Spleen (tissue), 11 donors: ENCODE data around the gene TEX101. TPM values are rescaled to one million over a fixed set of nuclear protein-coding genes. Genes with fewer than 3 reads are reported as not detected.

Experiments used
- DNase-seq: peaks from one replicate; pipeline ENCODE4 v3.0.0-alpha.2; 2020
- H3K27ac ChIP-seq, 8 donors: fragments of 200-600 bp; sonication (generic) in 7 of 8; 1 replicate in 4 of 8; 2 replicates in 4 of 8; pipeline versions ENCODE4 v1.5.0 to v1.8.0; 2016 to 2021; ENCODE audit warnings: inconsistent platforms in 4 of 8, mild to moderate bottlenecking in 4 of 8, moderate library complexity in 1 of 8
- H3K27me3 ChIP-seq, 7 donors: fragments of 200-600 bp; sonication (generic) in 6 of 7; replicated peaks in 1 of 7; 1 replicate in 4 of 7; 2 replicates in 3 of 7; pipeline versions ENCODE4 v1.5.0 to v1.8.0; 2016 to 2021; ENCODE audit warnings: inconsistent platforms in 3 of 7, mild to moderate bottlenecking in 1 of 7
- H3K36me3 ChIP-seq, 6 donors: fragments of 200-600 bp; sonication (generic) in 5 of 6; 1 replicate in 4 of 6; 2 replicates in 2 of 6; pipeline versions ENCODE4 v1.5.0 to v1.8.0; 2016 to 2021; ENCODE audit warnings: inconsistent platforms in 2 of 6
- H3K4me1 ChIP-seq, 6 donors: fragments of 200-600 bp; sonication (generic) in 5 of 6; 1 replicate in 3 of 6; 2 replicates in 3 of 6; pipeline versions ENCODE4 v1.5.0 to v1.8.0; 2016 to 2021; ENCODE audit warnings: inconsistent platforms in 3 of 6
- H3K4me3 ChIP-seq, 8 donors: fragments of 200-600 bp; sonication (generic) in 7 of 8; 1 replicate in 4 of 8; 2 replicates in 4 of 8; pipeline versions ENCODE4 v1.5.0 to v1.8.0; 2016 to 2021; ENCODE audit warnings: inconsistent platforms in 4 of 8, mild to moderate bottlenecking in 4 of 8, moderate library complexity in 2 of 8
- H3K9me3 ChIP-seq, 8 donors: fragments of 200-600 bp; sonication (generic) in 7 of 8; 1 replicate in 4 of 8; 2 replicates in 4 of 8; pipeline versions ENCODE4 v1.5.0 to v1.8.0; 2016 to 2021; ENCODE audit warnings: inconsistent platforms in 4 of 8
- POLR2A ChIP-seq, 3 donors: fragments of 450-650 bp; IDR thresholded peaks; one replicate each; pipeline ENCODE4 v1.5.1; 2017; ENCODE audit warnings: antibody characterized with exemption in 3 of 3, mild to moderate bottlenecking in 1 of 3
- POLR2AphosphoS5 ChIP-seq, 3 donors: sonication (generic); formaldehyde crosslinking; IDR thresholded peaks; one replicate each; pipeline ENCODE4 v1.5.1; 2017; ENCODE audit warnings: antibody characterized with exemption in 3 of 3
- WGBS, 5 donors: extraction: QIAGEN DNeasy Blood & Tissue Kit in 3 of 5; methylation state at CpG; one replicate each; pipeline versions ENCODE4 v1.1.5 to v1.1.7; 2013 to 2018; 5-methylcytosine and 5-hydroxymethylcytosine counted together
- intact Hi-C: fragments of 100-400 bp; cut with DNase I; formaldehyde crosslinking; loops from one replicate; pipeline ENCODE4 v1.15.0; 2023; ENCODE audit warnings: low total_unique reads
- polyA plus RNA-seq, 3 donors: library from polyadenylated mRNA; stranded (reverse); fragments of 200-250 nt; gene quantifications; one replicate each; pipeline ENCODE4 v1.2.1, GENCODE V29; 2013
- total RNA-seq, 7 donors: library from RNA; depleted of rRNA in 3 of 7; stranded (reverse); fragments of >200 nt in 3 of 7; fragmentation: NEBNext Ultra II Directional in 4 of 7; extraction: Animal tissue kit (Norgen Biotek cat#: 25700) in 4 of 7; gene quantifications; one replicate each; pipeline versions ENCODE4 v1.1.0 to v1.2.1, GENCODE V29; 2016 to 2021
- TF ChIP-seq, protein P1 (sequence below), 11 experiments: fragments of 200-600 bp in 7 of 11; fragments of 450-650 bp in 4 of 11; sonication (generic) in 4 of 11; IDR thresholded peaks in 8 of 11; conservative IDR thresholded peaks in 3 of 11; 1 replicate in 7 of 11; 2 replicates in 4 of 11; pipeline versions ENCODE4 v1.4.0 to v1.8.0; 2016 to 2021; ENCODE audit warnings: antibody characterized with exemption in 11 of 11, inconsistent platforms in 4 of 11, mild to moderate bottlenecking in 1 of 11
- donor health status: healthy with polysubstance abuse.
- donor health status: DM: no; HTN: no; CAD: no; lungs with moderate emphysema.
- donor health status: DM: no; HTN: no; CAD: no.
- donor health status: Bipolar disorder and iron deficiency.
- donor health status: healthy.
- donor health status: DM: no; HTN: no; CAD: no.
- donor health status: DM: yes; HTN: yes; CAD: no.

The TEX101 gene
- total and polyA plus RNA-seq, 10 donors = not detected

DNA sequence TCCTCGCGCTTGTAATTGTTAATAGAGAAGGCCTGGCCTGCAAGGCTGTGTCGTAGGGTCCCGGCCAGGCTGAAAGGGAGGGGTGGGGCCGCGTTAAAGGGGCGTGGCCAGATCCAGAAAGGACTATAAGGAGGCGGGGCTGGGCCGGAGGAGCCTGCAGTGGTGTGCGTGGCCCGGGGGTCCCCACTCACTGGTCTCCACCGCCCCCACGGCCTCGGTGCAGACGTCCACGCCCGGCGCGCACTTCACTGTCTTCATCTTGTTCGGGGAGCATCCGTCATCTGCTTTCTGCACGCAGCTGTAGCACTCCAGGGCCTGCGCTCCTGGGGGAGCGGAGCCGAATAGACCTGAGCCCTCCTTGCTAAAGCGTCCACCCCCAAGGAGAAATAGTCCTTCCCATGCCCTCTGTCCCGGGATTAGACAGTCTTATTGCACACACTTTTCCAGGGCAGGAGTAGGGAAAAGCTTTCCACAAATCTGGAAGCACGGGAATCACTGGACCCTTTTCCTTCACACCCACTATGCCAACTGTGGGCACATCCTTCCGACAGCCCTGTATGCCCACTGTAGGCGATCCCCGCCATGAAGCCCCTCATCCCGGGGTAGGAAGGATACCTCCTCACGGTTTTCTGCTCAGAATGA lies 49.6 kb downstream of the TEX101 start:
- intact Hi-C loops = no loop called here
- 10 to 14% (median 12%) methylated on average over 31 to 33 of the region's 33 CpGs for WGBS, 5 donors

GRCh38 chr19:43465468-43466120 lies 50.9 kb downstream of the TEX101 start, which contains the start of gene LYPD3:
TSS of gene LYPD3 (minus strand) at chr19:43465608. CDS start at chr19:43465571, 37 bp downstream.
- Histone ChIP-seq H3K4me3 (peak within 1 kb of the TSS in 7 of 8 donors; percentile 62 to 91 (median 80)), H3K4me1 (peaks cover 5 to 55% (median 19%) of the 10 kb centered on the region in 6 donors), H3K36me3 (no peaks in the 10 kb centered on the region), H3K27me3 (peaks cover 0 to 20% (median 0%) of the 10 kb centered on the region in 7 donors), H3K27ac (peak within 1 kb of the TSS in 7 of 8 donors; percentile 77 to 89 (median 86)), H3K9me3 (no peaks in the 10 kb centered on the region)
- TF ChIP-seq, protein P1, sequence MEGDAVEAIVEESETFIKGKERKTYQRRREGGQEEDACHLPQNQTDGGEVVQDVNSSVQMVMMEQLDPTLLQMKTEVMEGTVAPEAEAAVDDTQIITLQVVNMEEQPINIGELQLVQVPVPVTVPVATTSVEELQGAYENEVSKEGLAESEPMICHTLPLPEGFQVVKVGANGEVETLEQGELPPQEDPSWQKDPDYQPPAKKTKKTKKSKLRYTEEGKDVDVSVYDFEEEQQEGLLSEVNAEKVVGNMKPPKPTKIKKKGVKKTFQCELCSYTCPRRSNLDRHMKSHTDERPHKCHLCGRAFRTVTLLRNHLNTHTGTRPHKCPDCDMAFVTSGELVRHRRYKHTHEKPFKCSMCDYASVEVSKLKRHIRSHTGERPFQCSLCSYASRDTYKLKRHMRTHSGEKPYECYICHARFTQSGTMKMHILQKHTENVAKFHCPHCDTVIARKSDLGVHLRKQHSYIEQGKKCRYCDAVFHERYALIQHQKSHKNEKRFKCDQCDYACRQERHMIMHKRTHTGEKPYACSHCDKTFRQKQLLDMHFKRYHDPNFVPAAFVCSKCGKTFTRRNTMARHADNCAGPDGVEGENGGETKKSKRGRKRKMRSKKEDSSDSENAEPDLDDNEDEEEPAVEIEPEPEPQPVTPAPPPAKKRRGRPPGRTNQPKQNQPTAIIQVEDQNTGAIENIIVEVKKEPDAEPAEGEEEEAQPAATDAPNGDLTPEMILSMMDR (IDR thresholded peaks at IDR 0.05 in 8 of 11, conservative IDR thresholded peaks at IDR 0.05 in 3 of 11) = no peak
- TF ChIP-seq POLR2AphosphoS5 (IDR thresholded peaks at IDR 0.05) (no peak), POLR2A (IDR thresholded peaks at IDR 0.05) (no peak)
- intact Hi-C loops = no loop called here
- 43 to 55% (median 47%) methylated on average over 19 to 24 of the region's 24 CpGs for WGBS, 5 donors
- DNase-seq = peak; percentile 78

More for the DNA sequence above, 49.6 kb downstream of the TEX101 start:
- peak overlapping the region; percentile 62 to 91 (median 82) for H3K4me3 ChIP-seq
- H3K4me1 ChIP-seq = peaks cover 5 to 55% (median 19%) of the 10 kb centered on the region in 6 donors
- H3K9me3 ChIP-seq = no peaks in the 10 kb centered on the region
- H3K27me3 ChIP-seq = peaks cover 0 to 20% (median 0%) of the 10 kb centered on the region in 7 donors
- TF ChIP-seq, protein P1 (IDR thresholded peaks at IDR 0.05 in 8 of 11, conservative IDR thresholded peaks at IDR 0.05 in 3 of 11) = no peak
- TF ChIP-seq POLR2A (IDR thresholded peaks at IDR 0.05) = no peak
- peak in 2 of 3 donors; percentile 3 to 8 for TF ChIP-seq POLR2AphosphoS5 (IDR thresholded peaks at IDR 0.05)
- H3K27ac ChIP-seq = peak overlapping the region; percentile 76 to 89 (median 85)
- H3K36me3 ChIP-seq = no peaks in the 10 kb centered on the region
- DNase-seq = peak; percentile 93

DNA sequence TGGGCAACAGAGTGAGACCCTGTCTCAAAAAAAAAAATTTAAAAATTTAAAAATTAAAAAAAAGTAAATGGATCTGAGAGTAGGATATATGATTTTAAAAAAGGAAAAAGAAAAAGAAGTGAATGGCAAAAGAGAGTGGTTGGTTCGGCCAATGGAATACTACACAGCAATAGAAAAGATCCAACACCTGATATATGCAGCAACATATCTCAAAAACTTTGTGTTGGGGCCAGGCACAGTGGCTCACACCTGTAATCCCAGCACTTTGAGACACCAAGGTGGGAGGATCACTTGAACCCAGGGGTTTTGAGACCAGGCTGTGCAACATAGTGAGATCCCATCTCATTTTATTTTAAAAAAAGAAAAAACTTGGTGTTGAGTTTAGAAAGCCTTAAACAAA lies 52.1 kb downstream of the TEX101 start:
- H3K4me1 ChIP-seq = peaks cover 5 to 53% (median 19%) of the 10 kb centered on the region in 6 donors
- WGBS, 5 donors = 87 to 100% (median 95%) methylated on average over 1 of the region's 1 CpG
- H3K27me3 ChIP-seq = peaks cover 0 to 20% (median 0%) of the 10 kb centered on the region in 7 donors
- TF ChIP-seq POLR2A (IDR thresholded peaks at IDR 0.05) (no peak), POLR2AphosphoS5 (IDR thresholded peaks at IDR 0.05) (no peak)
- TF ChIP-seq, protein P1 (IDR thresholded peaks at IDR 0.05 in 8 of 11, conservative IDR thresholded peaks at IDR 0.05 in 3 of 11) = no peak
- H3K27ac ChIP-seq = no peak overlapping the region
- DNase-seq = no peak
- H3K4me3 ChIP-seq = no peak overlapping the region
- intact Hi-C loops = no loop called here
- H3K36me3 ChIP-seq = no peaks in the 10 kb centered on the region
- no peaks in the 10 kb centered on the region for H3K9me3 ChIP-seq

- Histone ChIP-seq H3K27ac (no peak overlapping the region), H3K9me3 (no peaks in the 10 kb centered on the region), H3K4me3 (no peak overlapping the region), H3K36me3 (no peaks in the 10 kb centered on the region), H3K4me1 (peaks cover 5 to 48% (median 19%) of the 10 kb centered on the region in 6 donors), H3K27me3 (peaks cover 0 to 20% (median 0%) of the 10 kb centered on the region in 7 donors)
- TF ChIP-seq, protein P1 (IDR thresholded peaks at IDR 0.05 in 8 of 11, conservative IDR thresholded peaks at IDR 0.05 in 3 of 11) = no peak
- TF ChIP-seq POLR2A (IDR thresholded peaks at IDR 0.05) (no peak), POLR2AphosphoS5 (IDR thresholded peaks at IDR 0.05) (no peak)
- intact Hi-C loops = no loop called here
- WGBS, 5 donors = 75 to 87% (median 79%) methylated on average over 6 of the region's 6 CpGs
- DNase-seq = no peak
Measured at GRCh38 chr19:43467276-43467675, 52.6 kb downstream of the TEX101 start.
